SK-N-SH (cell line): ENCODE data around the gene GPR143. TPM values are rescaled to one million over a fixed set of nuclear protein-coding genes. Genes with fewer than 3 reads are reported as not detected.

ENCODE experiments used
- CTCF ChIA-PET: fragments of 300-600, 350-600 bp; formaldehyde crosslinking; extraction: SDS; loops from one replicate; lab custom pipeline; 2021; lab: Yijun Ruan, JAX
- POLR2A ChIA-PET: fragments of 350-600 bp; sonication (Branson Sonifier 250); formaldehyde crosslinking; extraction: SDS; loops from one replicate; lab custom pipeline; 2020; ENCODE audit warnings: antibody characterized with exemption, inconsistent platforms; lab: Yijun Ruan, JAX
- DNase-seq: peaks from one replicate; pipeline ENCODE4 v3.0.0; 2012
- H2AFZ ChIP-seq: fragments of 200-600 bp; sonication (generic); 2 replicates; pipeline ENCODE4 v1.8.1; 2016; ENCODE audit warnings: antibody characterized with exemption, mild to moderate bottlenecking, low read depth
- H3F3A ChIP-seq: fragments of 200-600 bp; sonication (generic); replicated peaks from 2 replicates; pipeline ENCODE3; 2016; ENCODE audit warnings: antibody characterized with exemption, mild to moderate bottlenecking; ENCODE audit not compliant: insufficient read depth
- H3K27ac ChIP-seq, 2 experiments: fragments of 200-500 bp in 1 of 2; fragments of 200-600 bp in 1 of 2; sonication (Bioruptor generic) in 1 of 2; sonication (generic), shearing (Covaris generic) in 1 of 2; 2 replicates each; pipeline versions ENCODE4 v1.5.1 to v1.6.1; 2014 to 2016; ENCODE audit warnings: low read depth in 2 of 2, inconsistent platforms in 1 of 2, low read length in 1 of 2, mild to moderate bottlenecking in 1 of 2, mixed read lengths in 1 of 2
- H3K27me3 ChIP-seq: fragments of 200-600 bp; sonication (generic), shearing (Covaris generic); 2 replicates; pipeline ENCODE4 v1.6.1; 2016; ENCODE audit warnings: mixed run types; ENCODE audit not compliant: insufficient read depth
- H3K36me3 ChIP-seq, 2 experiments: fragments of 200-500 bp in 1 of 2; fragments of 200-600 bp in 1 of 2; sonication (Bioruptor generic) in 1 of 2; sonication (generic) in 1 of 2; replicated peaks in 1 of 2; 2 replicates each; pipeline versions ENCODE3 to v1.5.1; 2014 to 2016; ENCODE audit warnings: low read length in 1 of 2, mild to moderate bottlenecking in 1 of 2; ENCODE audit not compliant: insufficient read depth in 2 of 2, control insufficient read depth in 1 of 2
- H3K4me1 ChIP-seq, 2 experiments: fragments of 200-500 bp in 1 of 2; fragments of 200-600 bp in 1 of 2; sonication (Bioruptor generic) in 1 of 2; sonication (generic), shearing (Covaris generic) in 1 of 2; 2 replicates each; pipeline versions ENCODE4 v1.5.1 to v1.6.1; 2014 to 2016; ENCODE audit warnings: low read depth in 1 of 2, low read length in 1 of 2, mixed run types in 1 of 2; ENCODE audit not compliant: insufficient read depth in 2 of 2, control insufficient read depth in 1 of 2
- H3K4me2 ChIP-seq: fragments of 200-600 bp; sonication (generic), shearing (Covaris generic); 2 replicates; pipeline ENCODE4 v1.6.1; 2017; ENCODE audit warnings: mixed run types
- H3K4me3 ChIP-seq, 2 experiments: fragments of 200-500 bp in 1 of 2; fragments of 200-600 bp in 1 of 2; sonication (Bioruptor generic) in 1 of 2; sonication (generic), shearing (Covaris generic) in 1 of 2; 2 replicates each; pipeline versions ENCODE4 v1.5.1 to v1.8.1; 2014 to 2016; ENCODE audit warnings: low read depth in 2 of 2, inconsistent platforms in 1 of 2, low read length in 1 of 2, mild to moderate bottlenecking in 1 of 2, mixed read lengths in 1 of 2, moderate library complexity in 1 of 2
- H3K79me2 ChIP-seq: fragments of 200-600 bp; sonication (generic); 2 replicates; pipeline ENCODE4 v1.8.1; 2017; ENCODE audit warnings: mild to moderate bottlenecking; ENCODE audit not compliant: insufficient read depth
- H3K9ac ChIP-seq: fragments of 200-600 bp; sonication (generic); 2 replicates; pipeline ENCODE4 v1.6.1; 2017; ENCODE audit warnings: mixed run types
- H3K9me2 ChIP-seq: fragments of 200-600 bp; sonication (generic); 2 replicates; pipeline ENCODE4 v1.6.1; 2017; ENCODE audit warnings: mixed run types
- H3K9me3 ChIP-seq: fragments of 200-600 bp; sonication (generic); 2 replicates; pipeline ENCODE4 v1.6.1; 2017; ENCODE audit warnings: mixed run types, mild to moderate bottlenecking, moderate library complexity
- H4K20me1 ChIP-seq: fragments of 200-600 bp; sonication (generic); 2 replicates; pipeline ENCODE4 v1.6.1; 2017; ENCODE audit warnings: mild to moderate bottlenecking, mixed run types; ENCODE audit not compliant: insufficient read depth
- POLR2AphosphoS5 ChIP-seq: IDR thresholded peaks from 2 replicates; pipeline ENCODE4 v1.6.1; 2012; ENCODE audit warnings: low read depth, low read length
- RAD21 ChIP-seq: IDR thresholded peaks from 2 replicates; pipeline ENCODE4 v1.6.1; 2012; ENCODE audit warnings: mild to moderate bottlenecking, low read length
- RCOR1 ChIP-seq: fragments of 150-350 bp; IDR thresholded peaks from 2 replicates; pipeline ENCODE4 v1.6.1; 2017; ENCODE audit warnings: antibody characterized with exemption, low read length
- RFX5 ChIP-seq: IDR thresholded peaks from 2 replicates; pipeline ENCODE4 v1.6.1; 2012; ENCODE audit warnings: mild to moderate bottlenecking, improper control_type of control experiment, low read length
- SMC3 ChIP-seq: IDR thresholded peaks from 2 replicates; pipeline ENCODE4 v1.6.1; 2012; ENCODE audit warnings: low read depth, low read length, improper control_type of control experiment
- WGBS: methylation state at CpG from one replicate; pipeline ENCODE4 v1.1.6; 2017; ENCODE audit warnings: low lambda C conversion rate; 5-methylcytosine and 5-hydroxymethylcytosine counted together
- polyA plus RNA-seq, 3 experiments: library from polyadenylated mRNA; depleted of rRNA; stranded (reverse); fragments of >200 nt; gene quantifications; 2 replicates each; pipeline ENCODE4 v1.2.3, GENCODE V29; 2012
- TF ChIP-seq, protein P1 (sequence below): fragments of 150-350 bp; IDR thresholded peaks from 2 replicates; pipeline ENCODE4 v1.6.1; 2017; ENCODE audit warnings: antibody characterized with exemption, low read length, low read depth, borderline replicate concordance
- TF ChIP-seq, protein P2 (sequence below): fragments of 200-600 bp; sonication (generic); IDR thresholded peaks from 2 replicates; pipeline ENCODE4 v1.6.1; 2017; ENCODE audit warnings: antibody characterized with exemption, mild to moderate bottlenecking, moderate library complexity
- TF ChIP-seq, protein P3 (sequence below): IDR thresholded peaks from 2 replicates; pipeline ENCODE4; 2012

Gene GPR143
- polyA plus RNA-seq, 1 of the 3 experiments (the other 2 are of a cell fraction): not detected

DNA sequence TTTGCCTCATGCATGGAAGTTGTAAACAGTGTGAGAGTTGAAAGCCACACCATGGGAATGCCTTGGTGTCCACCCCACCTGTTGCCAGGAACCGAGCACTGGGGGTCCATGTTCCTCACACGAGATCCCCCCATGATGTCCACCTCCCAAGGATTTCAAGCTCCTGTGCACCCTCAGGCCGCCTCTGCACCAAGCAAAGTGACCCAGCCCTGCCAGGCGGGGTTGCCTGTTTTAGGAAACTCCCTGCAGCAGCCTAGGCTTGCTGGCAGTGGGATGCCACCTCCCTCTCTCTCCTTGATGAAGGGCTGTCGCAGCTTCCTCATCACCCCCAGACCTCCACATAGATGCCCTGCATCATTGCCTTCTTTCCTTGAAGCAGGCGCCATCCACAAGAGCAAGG is 82.8 kb downstream of the GPR143 start:
- no peak for TF ChIP-seq RCOR1
- TF ChIP-seq, protein P1, sequence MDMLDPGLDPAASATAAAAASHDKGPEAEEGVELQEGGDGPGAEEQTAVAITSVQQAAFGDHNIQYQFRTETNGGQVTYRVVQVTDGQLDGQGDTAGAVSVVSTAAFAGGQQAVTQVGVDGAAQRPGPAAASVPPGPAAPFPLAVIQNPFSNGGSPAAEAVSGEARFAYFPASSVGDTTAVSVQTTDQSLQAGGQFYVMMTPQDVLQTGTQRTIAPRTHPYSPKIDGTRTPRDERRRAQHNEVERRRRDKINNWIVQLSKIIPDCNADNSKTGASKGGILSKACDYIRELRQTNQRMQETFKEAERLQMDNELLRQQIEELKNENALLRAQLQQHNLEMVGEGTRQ: no peak
- TF ChIP-seq POLR2AphosphoS5: no peak
- Histone ChIP-seq H3K9ac (no peak overlapping the region), H3K36me3 (no peaks in the 10 kb centered on the region), H3K9me2 (no peaks in the 10 kb centered on the region), H3F3A (no peaks in the 10 kb centered on the region), H3K27ac (no peak overlapping the region), H3K27me3 (no peaks in the 10 kb centered on the region; the same call in 1 of the 2 replicates), H4K20me1 (no peaks in the 10 kb centered on the region), H3K4me2 (no peak overlapping the region), H3K9me3 (no peaks in the 10 kb centered on the region), H3K4me1 (no peaks in the 10 kb centered on the region; a peak in 1 of 4 replicates), H3K4me3 (no peak overlapping the region), H3K79me2 (no peaks in the 10 kb centered on the region), H2AFZ (no peak overlapping the region)
- POLR2A ChIA-PET: no interaction called here
- CTCF ChIA-PET: no interaction called here
- no peak for DNase-seq
- 34% methylated on average over 5 of the region's 6 CpGs for WGBS

DNA sequence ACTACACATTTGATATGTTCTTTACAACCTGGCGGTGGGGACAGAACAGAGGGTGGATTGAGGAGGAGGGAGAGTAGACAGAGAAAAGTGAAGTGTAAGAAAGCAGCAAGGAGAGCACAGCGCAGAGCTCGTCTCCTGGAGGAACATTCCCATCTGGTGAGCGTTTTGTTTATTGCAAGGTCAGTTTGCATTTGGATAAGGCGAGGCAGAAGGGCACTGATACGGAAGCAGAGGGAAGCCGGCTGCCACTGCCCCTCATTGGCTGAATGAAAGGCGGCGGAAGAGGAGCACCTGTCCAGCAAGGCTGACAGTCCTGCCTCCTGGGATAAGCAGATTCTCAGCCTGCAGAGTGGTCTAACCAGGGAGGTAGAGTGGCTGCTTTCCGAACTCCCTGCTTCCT is 83.2 kb downstream of the GPR143 start:
- Histone ChIP-seq H3K79me2 (no peaks in the 10 kb centered on the region), H3K4me1 (no peaks in the 10 kb centered on the region; a peak in 1 of 4 replicates), H3K9me3 (no peaks in the 10 kb centered on the region), H3K9ac (no peak overlapping the region), H3K27me3 (no peaks in the 10 kb centered on the region; the same call in 1 of the 2 replicates), H3K4me3 (no peak overlapping the region), H3K36me3 (no peaks in the 10 kb centered on the region), H2AFZ (no peak overlapping the region), H3K27ac (no peak overlapping the region), H3K9me2 (no peaks in the 10 kb centered on the region), H3F3A (no peaks in the 10 kb centered on the region), H3K4me2 (no peak overlapping the region), H4K20me1 (no peaks in the 10 kb centered on the region)
- WGBS: 56% methylated on average over 9 of the region's 10 CpGs
- TF ChIP-seq SMC3 (peak; percentile 22; the same call in 1 of the 2 replicates), RCOR1 (no peak), RFX5 (no peak), RAD21 (peak; percentile 46)
- TF ChIP-seq, protein P2, sequence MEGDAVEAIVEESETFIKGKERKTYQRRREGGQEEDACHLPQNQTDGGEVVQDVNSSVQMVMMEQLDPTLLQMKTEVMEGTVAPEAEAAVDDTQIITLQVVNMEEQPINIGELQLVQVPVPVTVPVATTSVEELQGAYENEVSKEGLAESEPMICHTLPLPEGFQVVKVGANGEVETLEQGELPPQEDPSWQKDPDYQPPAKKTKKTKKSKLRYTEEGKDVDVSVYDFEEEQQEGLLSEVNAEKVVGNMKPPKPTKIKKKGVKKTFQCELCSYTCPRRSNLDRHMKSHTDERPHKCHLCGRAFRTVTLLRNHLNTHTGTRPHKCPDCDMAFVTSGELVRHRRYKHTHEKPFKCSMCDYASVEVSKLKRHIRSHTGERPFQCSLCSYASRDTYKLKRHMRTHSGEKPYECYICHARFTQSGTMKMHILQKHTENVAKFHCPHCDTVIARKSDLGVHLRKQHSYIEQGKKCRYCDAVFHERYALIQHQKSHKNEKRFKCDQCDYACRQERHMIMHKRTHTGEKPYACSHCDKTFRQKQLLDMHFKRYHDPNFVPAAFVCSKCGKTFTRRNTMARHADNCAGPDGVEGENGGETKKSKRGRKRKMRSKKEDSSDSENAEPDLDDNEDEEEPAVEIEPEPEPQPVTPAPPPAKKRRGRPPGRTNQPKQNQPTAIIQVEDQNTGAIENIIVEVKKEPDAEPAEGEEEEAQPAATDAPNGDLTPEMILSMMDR: peak; percentile 19; the same call in 1 of the 2 replicates
- TF ChIP-seq, protein P3, sequence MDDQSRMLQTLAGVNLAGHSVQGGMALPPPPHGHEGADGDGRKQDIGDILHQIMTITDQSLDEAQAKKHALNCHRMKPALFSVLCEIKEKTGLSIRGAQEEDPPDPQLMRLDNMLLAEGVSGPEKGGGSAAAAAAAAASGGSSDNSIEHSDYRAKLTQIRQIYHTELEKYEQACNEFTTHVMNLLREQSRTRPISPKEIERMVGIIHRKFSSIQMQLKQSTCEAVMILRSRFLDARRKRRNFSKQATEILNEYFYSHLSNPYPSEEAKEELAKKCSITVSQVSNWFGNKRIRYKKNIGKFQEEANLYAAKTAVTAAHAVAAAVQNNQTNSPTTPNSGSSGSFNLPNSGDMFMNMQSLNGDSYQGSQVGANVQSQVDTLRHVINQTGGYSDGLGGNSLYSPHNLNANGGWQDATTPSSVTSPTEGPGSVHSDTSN: no peak
- ChIA-PET CTCF (no interaction called here), POLR2A (no interaction called here)
- no peak for DNase-seq
